ENCODE measurements around the gene MMP15. TPM values are rescaled to one million over a fixed set of nuclear protein-coding genes. Genes with fewer than 3 reads are reported as not detected.

MMP15 gene
- polyA plus RNA-seq, 1 experiment = 0.60 TPM

DNA sequence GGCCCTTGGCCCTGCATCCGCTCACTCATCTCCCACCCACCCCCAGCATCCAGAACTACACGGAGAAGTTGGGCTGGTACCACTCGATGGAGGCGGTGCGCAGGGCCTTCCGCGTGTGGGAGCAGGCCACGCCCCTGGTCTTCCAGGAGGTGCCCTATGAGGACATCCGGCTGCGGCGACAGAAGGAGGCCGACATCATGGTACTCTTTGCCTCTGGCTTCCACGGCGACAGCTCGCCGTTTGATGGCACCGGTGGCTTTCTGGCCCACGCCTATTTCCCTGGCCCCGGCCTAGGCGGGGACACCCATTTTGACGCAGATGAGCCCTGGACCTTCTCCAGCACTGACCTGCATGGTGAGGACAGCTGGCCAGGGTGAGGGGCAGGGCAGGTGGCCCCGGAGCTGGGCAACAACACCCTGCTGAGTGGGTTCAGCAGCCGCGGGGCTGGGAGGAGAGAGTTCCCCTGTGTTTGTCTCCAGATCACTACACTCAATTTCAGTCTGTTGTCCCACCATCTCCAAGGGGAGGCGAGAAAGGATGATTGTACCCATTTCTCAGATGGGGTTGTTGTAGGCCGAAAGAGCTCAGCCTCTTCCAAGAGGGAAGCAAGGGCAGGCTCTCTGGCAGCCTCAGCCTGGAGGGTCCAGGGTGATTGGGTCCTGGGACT is 14.4 kb downstream of the MMP15 start:
- DNase-seq (ENCODE audit: low read depth, low spot score) = no peak
- POLR2A ChIA-PET = no interaction called here
- Histone ChIP-seq H3K9me3 (ENCODE audit: control insufficient read depth, insufficient read depth, low read length) (no peaks in the 10 kb centered on the region; the same call in 1 of the 2 replicates), H3K4me3 (ENCODE audit: low read depth, low read length) (no peak overlapping the region), H3K27me3 (ENCODE audit: control insufficient read depth, insufficient read depth, low read length) (peaks cover 4% of the 10 kb centered on the region), H3K27ac (ENCODE audit: low read depth, low read length) (no peak overlapping the region)
- TF ChIP-seq, protein P1, sequence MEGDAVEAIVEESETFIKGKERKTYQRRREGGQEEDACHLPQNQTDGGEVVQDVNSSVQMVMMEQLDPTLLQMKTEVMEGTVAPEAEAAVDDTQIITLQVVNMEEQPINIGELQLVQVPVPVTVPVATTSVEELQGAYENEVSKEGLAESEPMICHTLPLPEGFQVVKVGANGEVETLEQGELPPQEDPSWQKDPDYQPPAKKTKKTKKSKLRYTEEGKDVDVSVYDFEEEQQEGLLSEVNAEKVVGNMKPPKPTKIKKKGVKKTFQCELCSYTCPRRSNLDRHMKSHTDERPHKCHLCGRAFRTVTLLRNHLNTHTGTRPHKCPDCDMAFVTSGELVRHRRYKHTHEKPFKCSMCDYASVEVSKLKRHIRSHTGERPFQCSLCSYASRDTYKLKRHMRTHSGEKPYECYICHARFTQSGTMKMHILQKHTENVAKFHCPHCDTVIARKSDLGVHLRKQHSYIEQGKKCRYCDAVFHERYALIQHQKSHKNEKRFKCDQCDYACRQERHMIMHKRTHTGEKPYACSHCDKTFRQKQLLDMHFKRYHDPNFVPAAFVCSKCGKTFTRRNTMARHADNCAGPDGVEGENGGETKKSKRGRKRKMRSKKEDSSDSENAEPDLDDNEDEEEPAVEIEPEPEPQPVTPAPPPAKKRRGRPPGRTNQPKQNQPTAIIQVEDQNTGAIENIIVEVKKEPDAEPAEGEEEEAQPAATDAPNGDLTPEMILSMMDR (IDR thresholded peaks at IDR 0.05; ENCODE audit: low read depth, low read length) = no peak
- CTCF ChIA-PET = no interaction called here

DNA sequence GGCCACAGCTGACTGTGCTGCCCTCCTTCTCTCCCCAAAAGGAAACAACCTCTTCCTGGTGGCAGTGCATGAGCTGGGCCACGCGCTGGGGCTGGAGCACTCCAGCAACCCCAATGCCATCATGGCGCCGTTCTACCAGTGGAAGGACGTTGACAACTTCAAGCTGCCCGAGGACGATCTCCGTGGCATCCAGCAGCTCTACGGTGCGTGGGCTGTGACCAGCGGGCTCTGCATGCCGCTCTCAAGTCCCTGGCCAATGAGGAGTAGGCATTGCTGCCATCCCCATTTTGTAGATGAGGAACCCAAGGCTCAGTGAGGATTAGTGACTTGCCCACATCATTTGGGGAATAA is 14.9 kb downstream of the MMP15 start:
- no peak for DNase-seq (ENCODE audit: low read depth, low spot score)

DNA sequence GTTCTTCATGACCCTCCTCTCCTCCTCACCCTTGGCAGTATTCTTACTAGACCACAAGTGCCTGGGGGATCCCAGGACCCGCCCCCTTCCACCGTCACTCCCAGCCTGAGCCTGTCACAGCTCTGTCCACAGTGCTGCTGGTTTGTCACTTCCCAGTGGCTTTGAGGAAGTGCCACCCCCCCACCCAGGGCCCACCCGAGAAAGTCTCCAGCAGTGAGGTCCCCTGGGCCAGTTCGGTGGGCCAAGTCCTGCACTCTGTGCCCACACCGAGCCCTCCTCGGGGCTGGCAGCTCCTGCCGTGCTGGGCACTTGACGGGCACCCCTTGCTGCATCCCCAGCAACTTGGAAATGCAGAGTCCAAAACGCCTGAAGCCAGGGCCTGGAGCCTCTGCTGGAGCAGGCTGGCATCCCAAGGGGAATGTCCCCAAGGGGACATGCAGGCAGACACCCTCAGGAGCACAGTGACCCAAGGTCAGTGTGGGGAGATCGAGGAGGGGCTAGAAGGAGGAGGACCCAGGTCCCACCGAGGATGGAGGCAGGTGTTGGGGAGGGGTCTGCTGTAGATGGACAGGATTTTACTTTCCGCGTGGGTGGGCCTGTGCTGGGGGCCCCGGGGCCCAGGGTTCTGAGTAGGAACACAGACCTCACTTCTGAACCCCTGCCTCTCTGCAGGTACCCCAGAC is 15.5 kb downstream of the MMP15 start:
- TF ChIP-seq, protein P1 (IDR thresholded peaks at IDR 0.05; ENCODE audit: low read depth, low read length) = no peak
- ChIA-PET POLR2A (no interaction called here), CTCF (no interaction called here)
- Histone ChIP-seq H3K27me3 (ENCODE audit: control insufficient read depth, insufficient read depth, low read length) (no peaks in the 10 kb centered on the region), H3K4me3 (ENCODE audit: low read depth, low read length) (no peak overlapping the region), H3K27ac (ENCODE audit: low read depth, low read length) (no peak overlapping the region), H3K9me3 (ENCODE audit: control insufficient read depth, insufficient read depth, low read length) (no peaks in the 10 kb centered on the region; the same call in 1 of the 2 replicates)
- no peak for DNase-seq (ENCODE audit: low read depth, low spot score)

More for the DNA sequence above, 14.9 kb downstream of the MMP15 start:
- Histone ChIP-seq H3K4me3 (ENCODE audit: low read depth, low read length) (no peak overlapping the region), H3K9me3 (ENCODE audit: control insufficient read depth, insufficient read depth, low read length) (no peaks in the 10 kb centered on the region; the same call in 1 of the 2 replicates), H3K27ac (ENCODE audit: low read depth, low read length) (no peak overlapping the region), H3K27me3 (ENCODE audit: control insufficient read depth, insufficient read depth, low read length) (peaks cover under 1% of the 10 kb centered on the region)
- CTCF ChIA-PET = no interaction called here
- TF ChIP-seq, protein P1 (IDR thresholded peaks at IDR 0.05; ENCODE audit: low read depth, low read length) = no peak
- POLR2A ChIA-PET = no interaction called here

DNA sequence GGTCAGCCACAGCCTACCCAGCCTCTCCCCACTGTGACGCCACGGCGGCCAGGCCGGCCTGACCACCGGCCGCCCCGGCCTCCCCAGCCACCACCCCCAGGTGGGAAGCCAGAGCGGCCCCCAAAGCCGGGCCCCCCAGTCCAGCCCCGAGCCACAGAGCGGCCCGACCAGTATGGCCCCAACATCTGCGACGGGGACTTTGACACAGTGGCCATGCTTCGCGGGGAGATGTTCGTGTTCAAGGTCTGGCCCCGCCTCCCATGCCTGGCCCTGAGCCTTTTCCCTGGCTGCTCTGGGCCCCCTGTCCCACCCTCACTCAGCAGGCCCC is 16.0 kb downstream of the MMP15 start:
- CTCF ChIA-PET = no interaction called here
- DNase-seq (ENCODE audit: low read depth, low spot score) = no peak
- Histone ChIP-seq H3K9me3 (ENCODE audit: control insufficient read depth, insufficient read depth, low read length) (no peaks in the 10 kb centered on the region; the same call in 1 of the 2 replicates), H3K27ac (ENCODE audit: low read depth, low read length) (no peak overlapping the region), H3K27me3 (ENCODE audit: control insufficient read depth, insufficient read depth, low read length) (no peaks in the 10 kb centered on the region), H3K4me3 (ENCODE audit: low read depth, low read length) (no peak overlapping the region)
- POLR2A ChIA-PET = no interaction called here
- TF ChIP-seq, protein P1 (IDR thresholded peaks at IDR 0.05; ENCODE audit: low read depth, low read length) = no peak
